Transverse colon (tissue), 4 donors: ENCODE results near the gene BUD23. TPM values are rescaled to one million over a fixed set of nuclear protein-coding genes. Genes with fewer than 3 reads are reported as not detected.

Experiments used
- DNase-seq: peaks from one replicate; pipeline ENCODE4 v3.0.0-alpha.2; 2019
- H3K27ac ChIP-seq, 4 donors: fragments of 200-600 bp; sonication (generic); 2 replicates each; pipeline ENCODE4 v1.5.1; 2016 to 2018; ENCODE audit warnings: inconsistent platforms in 4 of 4
- H3K27me3 ChIP-seq: fragments of 200-600 bp; sonication (generic); 2 replicates; pipeline ENCODE4 v1.5.1; 2017; ENCODE audit warnings: inconsistent platforms
- H3K36me3 ChIP-seq, 4 donors: fragments of 200-600 bp; sonication (generic); 2 replicates each; pipeline ENCODE4 v1.5.1; 2017 to 2019; ENCODE audit warnings: inconsistent platforms in 4 of 4
- H3K4me1 ChIP-seq, 4 donors: fragments of 200-600 bp; sonication (generic); 2 replicates each; pipeline ENCODE4 v1.5.1; 2017 to 2020; ENCODE audit warnings: inconsistent platforms in 4 of 4
- H3K4me3 ChIP-seq, 4 donors: fragments of 200-600 bp; sonication (generic); 1 replicate in 1 of 4; 2 replicates in 3 of 4; pipeline versions ENCODE4 v1.5.1 to v1.6.1; 2017 to 2019; ENCODE audit warnings: inconsistent platforms in 4 of 4
- H3K9me3 ChIP-seq, 2 donors: fragments of 200-600 bp; sonication (generic); 2 replicates each; pipeline ENCODE4 v1.5.1; 2017 to 2019; ENCODE audit warnings: inconsistent platforms in 2 of 2
- EP300 ChIP-seq: sonication (generic); formaldehyde crosslinking; IDR thresholded peaks from one replicate; pipeline ENCODE4 v1.6.1; 2017; ENCODE audit warnings: antibody characterized with exemption, low read depth
- POLR2A ChIP-seq: fragments of 450-650 bp; IDR thresholded peaks from one replicate; pipeline ENCODE4 v1.6.1; 2016; ENCODE audit warnings: antibody characterized with exemption, mild to moderate bottlenecking, moderate library complexity
- POLR2AphosphoS5 ChIP-seq, 3 donors: sonication (generic); formaldehyde crosslinking; IDR thresholded peaks; one replicate each; pipeline ENCODE4 v1.6.1; 2016; ENCODE audit warnings: antibody characterized with exemption in 3 of 3
- WGBS, 2 donors: methylation state at CpG; one replicate each; pipeline ENCODE4 v1.1.5; 2018; ENCODE audit warnings: low coverage in 1 of 2; 5-methylcytosine and 5-hydroxymethylcytosine counted together
- in situ Hi-C, 4 donors: fragments of 200-750 bp; cut with MboI; loops; one replicate each; pipeline versions ENCODE4 v1.15.0 to v1.15.1; 2017; ENCODE audit warnings: low sequenced_read_pairs in 3 of 4, low pct_ligation_motif_present in 1 of 4, low pct_unique_long_range_greater_than_20kb in 1 of 4
- intact Hi-C: fragments of 100-400 bp; cut with DNase I; formaldehyde crosslinking; loops from one replicate; pipeline ENCODE4 v1.15.1; 2023; ENCODE audit warnings: low total_unique reads
- total RNA-seq, 4 donors: library from RNA; depleted of rRNA; stranded (reverse); fragments of >200 nt; gene quantifications; one replicate each; pipeline ENCODE4 v1.1.0, GENCODE V29; 2016
- TF ChIP-seq, protein P1 (sequence below), 5 experiments: fragments of 200-600 bp in 3 of 5; fragments of 450-650 bp in 2 of 5; sonication (generic) in 3 of 5; IDR thresholded peaks; 1 replicate in 2 of 5; 2 replicates in 3 of 5; pipeline ENCODE4 v1.5.1; 2016 to 2017; ENCODE audit warnings: antibody characterized with exemption in 5 of 5, inconsistent platforms in 3 of 5, mild to moderate bottlenecking in 2 of 5, moderate library complexity in 1 of 5

BUD23 gene
- total RNA-seq, 4 donors from 2014 or later = 12.0 to 55.9 (median 30.3) TPM

DNA sequence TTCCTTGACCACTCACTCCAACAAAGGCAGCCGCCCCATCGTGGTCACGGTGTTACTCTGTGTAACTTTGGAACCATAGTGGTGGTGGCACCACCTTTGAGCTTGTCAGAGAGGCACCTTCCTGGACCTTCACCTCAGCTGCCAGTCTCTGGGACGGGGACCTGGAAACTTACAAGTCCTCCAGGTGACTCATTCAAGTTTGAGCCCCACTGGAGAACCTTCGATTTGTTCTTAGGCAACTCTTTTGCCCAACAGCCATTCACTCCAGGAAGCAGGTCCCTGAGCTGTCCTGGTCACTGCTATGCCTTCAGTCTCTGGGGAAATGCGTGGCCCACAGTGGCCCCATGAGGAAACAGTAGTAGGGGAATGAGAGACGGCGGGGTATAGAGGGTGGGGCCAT lies 18.8 kb downstream of the BUD23 start:
- WGBS, 2 donors = 86% methylated on average over 8 of the region's 8 CpGs; no CpG with 5 or more reads in 1 of the 2 donors
- Histone ChIP-seq H3K27ac (no peak overlapping the region), H3K36me3 (no peaks in the 10 kb centered on the region), H3K9me3 (no peaks in the 10 kb centered on the region), H3K4me3 (no peak overlapping the region), H3K27me3 (no peaks in the 10 kb centered on the region), H3K4me1 (peaks cover 7 to 20% (median 16%) of the 10 kb centered on the region in 4 donors)
- in situ Hi-C loops = no loop called here
- TF ChIP-seq POLR2AphosphoS5 (IDR thresholded peaks at IDR 0.05) (no peak), EP300 (no peak), POLR2A (no peak)
- TF ChIP-seq, protein P1, sequence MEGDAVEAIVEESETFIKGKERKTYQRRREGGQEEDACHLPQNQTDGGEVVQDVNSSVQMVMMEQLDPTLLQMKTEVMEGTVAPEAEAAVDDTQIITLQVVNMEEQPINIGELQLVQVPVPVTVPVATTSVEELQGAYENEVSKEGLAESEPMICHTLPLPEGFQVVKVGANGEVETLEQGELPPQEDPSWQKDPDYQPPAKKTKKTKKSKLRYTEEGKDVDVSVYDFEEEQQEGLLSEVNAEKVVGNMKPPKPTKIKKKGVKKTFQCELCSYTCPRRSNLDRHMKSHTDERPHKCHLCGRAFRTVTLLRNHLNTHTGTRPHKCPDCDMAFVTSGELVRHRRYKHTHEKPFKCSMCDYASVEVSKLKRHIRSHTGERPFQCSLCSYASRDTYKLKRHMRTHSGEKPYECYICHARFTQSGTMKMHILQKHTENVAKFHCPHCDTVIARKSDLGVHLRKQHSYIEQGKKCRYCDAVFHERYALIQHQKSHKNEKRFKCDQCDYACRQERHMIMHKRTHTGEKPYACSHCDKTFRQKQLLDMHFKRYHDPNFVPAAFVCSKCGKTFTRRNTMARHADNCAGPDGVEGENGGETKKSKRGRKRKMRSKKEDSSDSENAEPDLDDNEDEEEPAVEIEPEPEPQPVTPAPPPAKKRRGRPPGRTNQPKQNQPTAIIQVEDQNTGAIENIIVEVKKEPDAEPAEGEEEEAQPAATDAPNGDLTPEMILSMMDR (IDR thresholded peaks at IDR 0.05) = no peak
- no peak for DNase-seq
- intact Hi-C loops = no loop called here

DNA sequence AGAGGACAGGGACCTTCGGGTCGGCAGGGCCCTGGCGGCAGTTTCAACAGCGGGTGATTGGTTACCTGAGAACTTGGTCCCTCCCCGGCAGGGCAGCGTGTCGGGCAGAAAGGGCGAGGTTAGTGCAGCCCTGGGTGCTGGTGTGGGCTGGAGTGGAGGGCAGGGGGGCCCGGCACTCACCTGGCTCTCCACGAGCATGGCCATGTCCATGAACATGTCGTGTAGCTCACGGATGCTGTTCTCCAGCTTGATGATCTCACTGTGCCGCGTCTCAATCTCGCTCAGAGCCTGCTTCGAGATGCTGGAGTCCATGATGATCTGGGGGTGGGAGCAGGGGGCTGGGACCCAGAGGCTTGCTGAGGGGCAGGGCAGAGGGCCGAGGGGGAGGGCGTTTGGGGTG lies 19.3 kb downstream of the BUD23 start:
- TF ChIP-seq, protein P1 (IDR thresholded peaks at IDR 0.05) = no peak
- TF ChIP-seq POLR2A (no peak), POLR2AphosphoS5 (IDR thresholded peaks at IDR 0.05) (no peak), EP300 (no peak)
- H3K27ac ChIP-seq = no peak overlapping the region
- WGBS, 2 donors = 90% methylated on average over 18 of the region's 18 CpGs; no CpG with 5 or more reads in 1 of the 2 donors
- no peaks in the 10 kb centered on the region for H3K36me3 ChIP-seq
- no peaks in the 10 kb centered on the region for H3K27me3 ChIP-seq
- intact Hi-C loops = no loop called here
- peaks cover 7 to 21% (median 17%) of the 10 kb centered on the region in 4 donors for H3K4me1 ChIP-seq
- DNase-seq = no peak
- H3K4me3 ChIP-seq = no peak overlapping the region
- H3K9me3 ChIP-seq = no peaks in the 10 kb centered on the region
- in situ Hi-C loops = no loop called here

DNA sequence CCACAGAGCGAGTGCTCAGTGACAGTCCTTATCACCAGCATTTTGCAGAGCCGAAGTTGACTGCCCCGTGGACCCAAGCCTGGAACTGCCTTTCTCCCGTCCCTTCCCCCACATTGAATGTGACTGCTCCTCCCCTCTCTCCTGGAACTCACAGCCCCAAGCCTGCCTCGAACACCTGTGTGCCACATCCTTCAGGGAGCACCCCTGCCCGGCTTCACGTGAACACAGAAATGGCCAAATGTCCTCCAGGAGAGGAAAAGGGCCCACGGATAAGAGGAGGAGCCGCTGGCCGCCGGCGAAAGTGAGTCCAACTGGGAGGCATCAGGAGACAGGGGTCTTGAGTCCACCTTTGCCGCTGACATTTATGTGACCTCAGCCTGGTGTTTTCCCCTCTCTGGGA lies 19.8 kb downstream of the BUD23 start:
- Histone ChIP-seq H3K9me3 (no peaks in the 10 kb centered on the region), H3K27ac (peak overlapping the region in 1 of 4 donors; percentile 2), H3K36me3 (no peaks in the 10 kb centered on the region), H3K27me3 (no peaks in the 10 kb centered on the region), H3K4me3 (no peak overlapping the region), H3K4me1 (peaks cover 7 to 21% (median 17%) of the 10 kb centered on the region in 4 donors)
- 76% methylated on average over 13 of the region's 13 CpGs; no CpG with 5 or more reads in 1 of the 2 donors for WGBS, 2 donors
- intact Hi-C loops = no loop called here
- no peak for TF ChIP-seq POLR2A
- TF ChIP-seq EP300 = no peak
- TF ChIP-seq POLR2AphosphoS5 (IDR thresholded peaks at IDR 0.05) = no peak
- TF ChIP-seq, protein P1 (IDR thresholded peaks at IDR 0.05) = no peak
- in situ Hi-C loops = no loop called here
- no peak for DNase-seq

DNA sequence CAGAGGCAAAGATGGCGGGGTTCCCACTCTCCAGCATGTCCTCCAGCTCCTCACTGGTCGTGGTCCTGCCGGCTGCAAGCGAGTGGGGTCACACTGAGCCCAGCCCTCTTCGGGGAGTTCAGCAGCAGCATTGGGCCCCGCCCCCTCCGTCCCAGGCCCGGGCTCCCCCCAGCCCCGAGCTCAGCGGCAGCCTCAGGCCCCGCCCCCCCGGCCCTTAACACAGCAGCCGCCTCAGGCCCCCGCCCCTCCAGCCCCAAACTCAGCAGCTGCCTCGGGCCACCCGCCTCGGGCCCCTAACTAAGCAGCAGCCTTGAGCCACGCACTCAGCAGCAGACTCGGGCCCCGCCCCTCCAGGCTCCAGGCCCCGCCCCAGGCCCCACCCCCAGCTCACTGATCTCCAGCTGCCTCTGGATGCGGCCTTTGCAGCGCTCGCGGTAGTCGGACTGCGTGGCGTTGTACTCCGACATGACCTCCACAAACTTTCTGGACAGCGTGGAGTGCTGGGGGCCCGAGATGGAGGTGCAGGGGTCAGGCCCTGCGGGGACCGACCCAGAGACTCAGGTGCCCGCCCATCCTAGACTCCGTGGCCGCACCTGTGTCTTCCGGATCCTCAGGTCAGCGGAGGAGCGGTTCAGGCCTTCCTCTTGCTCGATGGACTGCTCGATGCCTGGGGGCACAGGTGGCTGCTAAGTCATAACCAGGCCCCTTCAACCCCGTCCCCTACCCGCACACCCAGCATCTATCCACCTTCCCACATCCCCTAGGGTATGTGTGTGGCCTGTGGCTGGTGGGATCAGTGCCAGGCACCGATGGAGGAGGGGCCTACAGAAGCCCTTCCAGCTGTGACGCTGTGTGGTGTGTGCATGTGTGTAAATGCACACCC lies 20.6 kb downstream of the BUD23 start:
- H3K4me1 ChIP-seq = peaks cover 7 to 21% (median 17%) of the 10 kb centered on the region in 4 donors
- in situ Hi-C loops (no loop called here), intact Hi-C loops (no loop called here)
- DNase-seq = peak; percentile 71
- no peak for TF ChIP-seq POLR2A
- TF ChIP-seq EP300 = no peak
- no peak for TF ChIP-seq POLR2AphosphoS5 (IDR thresholded peaks at IDR 0.05)
- TF ChIP-seq, protein P1 (IDR thresholded peaks at IDR 0.05) = no peak
- no peaks in the 10 kb centered on the region for H3K36me3 ChIP-seq
- peak overlapping the region in 2 of 4 donors; percentile 19 to 41 for H3K4me3 ChIP-seq
- no peaks in the 10 kb centered on the region for H3K9me3 ChIP-seq
- peak overlapping the region in 3 of 4 donors; percentile 2 to 68 (median 48) for H3K27ac ChIP-seq
- 33% methylated on average over 33 of the region's 45 CpGs; no CpG with 5 or more reads in 1 of the 2 donors for WGBS, 2 donors
- no peaks in the 10 kb centered on the region for H3K27me3 ChIP-seq
